Spleen (tissue), 11 donors: ENCODE data around the gene KLHL6. TPM values are rescaled to one million over a fixed set of nuclear protein-coding genes. Genes with fewer than 3 reads are reported as not detected.
"Not testable (repeated sequence)": the region's sequence is repeated elsewhere in the genome, so short reads cannot be mapped to it uniquely, and the experiment has no call there.

Source experiments
- DNase-seq: peaks from one replicate; pipeline ENCODE4 v3.0.0-alpha.2; 2020
- H3K27ac ChIP-seq, 8 donors: fragments of 200-600 bp; sonication (generic) in 7 of 8; 1 replicate in 4 of 8; 2 replicates in 4 of 8; pipeline versions ENCODE4 v1.5.0 to v1.8.0; 2016 to 2021; ENCODE audit warnings: inconsistent platforms in 4 of 8, mild to moderate bottlenecking in 4 of 8, moderate library complexity in 1 of 8
- H3K27me3 ChIP-seq, 7 donors: fragments of 200-600 bp; sonication (generic) in 6 of 7; replicated peaks in 1 of 7; 1 replicate in 4 of 7; 2 replicates in 3 of 7; pipeline versions ENCODE4 v1.5.0 to v1.8.0; 2016 to 2021; ENCODE audit warnings: inconsistent platforms in 3 of 7, mild to moderate bottlenecking in 1 of 7
- H3K36me3 ChIP-seq, 6 donors: fragments of 200-600 bp; sonication (generic) in 5 of 6; 1 replicate in 4 of 6; 2 replicates in 2 of 6; pipeline versions ENCODE4 v1.5.0 to v1.8.0; 2016 to 2021; ENCODE audit warnings: inconsistent platforms in 2 of 6
- H3K4me1 ChIP-seq, 6 donors: fragments of 200-600 bp; sonication (generic) in 5 of 6; 1 replicate in 3 of 6; 2 replicates in 3 of 6; pipeline versions ENCODE4 v1.5.0 to v1.8.0; 2016 to 2021; ENCODE audit warnings: inconsistent platforms in 3 of 6
- H3K4me3 ChIP-seq, 8 donors: fragments of 200-600 bp; sonication (generic) in 7 of 8; 1 replicate in 4 of 8; 2 replicates in 4 of 8; pipeline versions ENCODE4 v1.5.0 to v1.8.0; 2016 to 2021; ENCODE audit warnings: inconsistent platforms in 4 of 8, mild to moderate bottlenecking in 4 of 8, moderate library complexity in 2 of 8
- H3K9me3 ChIP-seq, 8 donors: fragments of 200-600 bp; sonication (generic) in 7 of 8; 1 replicate in 4 of 8; 2 replicates in 4 of 8; pipeline versions ENCODE4 v1.5.0 to v1.8.0; 2016 to 2021; ENCODE audit warnings: inconsistent platforms in 4 of 8
- POLR2A ChIP-seq, 3 donors: fragments of 450-650 bp; IDR thresholded peaks; one replicate each; pipeline ENCODE4 v1.5.1; 2017; ENCODE audit warnings: antibody characterized with exemption in 3 of 3, mild to moderate bottlenecking in 1 of 3
- POLR2AphosphoS5 ChIP-seq, 3 donors: sonication (generic); formaldehyde crosslinking; IDR thresholded peaks; one replicate each; pipeline ENCODE4 v1.5.1; 2017; ENCODE audit warnings: antibody characterized with exemption in 3 of 3
- WGBS, 5 donors: extraction: QIAGEN DNeasy Blood & Tissue Kit in 3 of 5; methylation state at CpG; one replicate each; pipeline versions ENCODE4 v1.1.5 to v1.1.7; 2013 to 2018; 5-methylcytosine and 5-hydroxymethylcytosine counted together
- intact Hi-C: fragments of 100-400 bp; cut with DNase I; formaldehyde crosslinking; loops from one replicate; pipeline ENCODE4 v1.15.0; 2023; ENCODE audit warnings: low total_unique reads
- polyA plus RNA-seq, 3 donors: library from polyadenylated mRNA; stranded (reverse); fragments of 200-250 nt; gene quantifications; one replicate each; pipeline ENCODE4 v1.2.1, GENCODE V29; 2013
- total RNA-seq, 7 donors: library from RNA; depleted of rRNA in 3 of 7; stranded (reverse); fragments of >200 nt in 3 of 7; fragmentation: NEBNext Ultra II Directional in 4 of 7; extraction: Animal tissue kit (Norgen Biotek cat#: 25700) in 4 of 7; gene quantifications; one replicate each; pipeline versions ENCODE4 v1.1.0 to v1.2.1, GENCODE V29; 2016 to 2021
- TF ChIP-seq, protein P1 (sequence below), 11 experiments: fragments of 200-600 bp in 7 of 11; fragments of 450-650 bp in 4 of 11; sonication (generic) in 4 of 11; IDR thresholded peaks in 8 of 11; conservative IDR thresholded peaks in 3 of 11; 1 replicate in 7 of 11; 2 replicates in 4 of 11; pipeline versions ENCODE4 v1.4.0 to v1.8.0; 2016 to 2021; ENCODE audit warnings: antibody characterized with exemption in 11 of 11, inconsistent platforms in 4 of 11, mild to moderate bottlenecking in 1 of 11
- donor health status: healthy with polysubstance abuse.
- donor health status: DM: no; HTN: no; CAD: no; lungs with moderate emphysema.
- donor health status: DM: no; HTN: no; CAD: no.
- donor health status: Bipolar disorder and iron deficiency.
- donor health status: healthy.
- donor health status: DM: no; HTN: no; CAD: no.
- donor health status: DM: yes; HTN: yes; CAD: no.

KLHL6 gene
- total and polyA plus RNA-seq, 10 donors = 10.8 to 51.8 (median 33.0) TPM

DNA sequence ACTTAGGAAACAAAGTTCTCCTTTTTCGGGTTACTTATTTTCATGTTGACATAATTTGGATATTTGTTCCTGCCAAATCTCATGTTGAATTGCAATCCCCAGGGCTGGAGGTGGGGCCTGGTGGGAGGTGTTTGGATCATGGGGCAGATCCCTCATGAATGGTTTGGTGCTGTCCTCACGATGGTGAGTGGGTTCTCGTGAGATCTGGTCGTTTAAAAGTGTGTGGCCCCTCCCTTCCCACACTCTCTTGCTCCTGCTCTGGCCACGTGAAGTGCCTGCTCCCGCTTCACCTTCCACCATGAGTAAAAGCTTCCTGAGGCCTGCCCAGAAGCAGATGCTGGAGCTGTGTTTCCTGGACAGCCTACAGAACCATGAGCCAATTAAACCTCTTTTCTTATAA is 83.4 kb downstream of the KLHL6 start:
- Histone ChIP-seq H3K9me3 (no peaks in the 10 kb centered on the region), H3K4me1 (peaks cover 0 to 14% (median 7%) of the 10 kb centered on the region in 6 donors), H3K27ac (no peak overlapping the region), H3K27me3 (no peaks in the 10 kb centered on the region), H3K4me3 (no peak overlapping the region), H3K36me3 (no peaks in the 10 kb centered on the region)
- intact Hi-C loops = loop anchor here (5.0 kb wide), 1 partner anchor 295 kb away; no protein-coding TSS in a partner anchor
- TF ChIP-seq POLR2A (IDR thresholded peaks at IDR 0.05) = no peak
- WGBS, 5 donors = 62 to 73% (median 66%) methylated on average over 6 of the region's 6 CpGs
- no peak for DNase-seq

DNA sequence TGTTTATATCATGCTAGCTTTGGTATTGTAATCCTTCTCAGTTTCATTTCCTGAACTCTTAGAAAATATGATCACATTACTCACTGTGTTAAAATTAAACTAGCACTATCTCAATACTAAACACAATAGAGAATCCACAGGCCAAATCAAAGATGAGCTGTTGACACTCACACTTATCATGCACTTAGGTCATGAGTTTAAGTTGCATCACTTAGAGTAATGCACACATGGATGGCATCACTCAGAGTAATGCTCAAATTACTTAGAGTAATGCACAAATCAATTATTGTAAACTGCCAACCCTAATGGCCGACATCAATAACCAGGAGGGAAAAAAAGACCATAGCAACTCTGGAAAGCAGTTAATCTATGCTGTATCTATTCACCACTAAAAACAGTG is 87.1 kb downstream of the KLHL6 start:
- TF ChIP-seq, protein P1, sequence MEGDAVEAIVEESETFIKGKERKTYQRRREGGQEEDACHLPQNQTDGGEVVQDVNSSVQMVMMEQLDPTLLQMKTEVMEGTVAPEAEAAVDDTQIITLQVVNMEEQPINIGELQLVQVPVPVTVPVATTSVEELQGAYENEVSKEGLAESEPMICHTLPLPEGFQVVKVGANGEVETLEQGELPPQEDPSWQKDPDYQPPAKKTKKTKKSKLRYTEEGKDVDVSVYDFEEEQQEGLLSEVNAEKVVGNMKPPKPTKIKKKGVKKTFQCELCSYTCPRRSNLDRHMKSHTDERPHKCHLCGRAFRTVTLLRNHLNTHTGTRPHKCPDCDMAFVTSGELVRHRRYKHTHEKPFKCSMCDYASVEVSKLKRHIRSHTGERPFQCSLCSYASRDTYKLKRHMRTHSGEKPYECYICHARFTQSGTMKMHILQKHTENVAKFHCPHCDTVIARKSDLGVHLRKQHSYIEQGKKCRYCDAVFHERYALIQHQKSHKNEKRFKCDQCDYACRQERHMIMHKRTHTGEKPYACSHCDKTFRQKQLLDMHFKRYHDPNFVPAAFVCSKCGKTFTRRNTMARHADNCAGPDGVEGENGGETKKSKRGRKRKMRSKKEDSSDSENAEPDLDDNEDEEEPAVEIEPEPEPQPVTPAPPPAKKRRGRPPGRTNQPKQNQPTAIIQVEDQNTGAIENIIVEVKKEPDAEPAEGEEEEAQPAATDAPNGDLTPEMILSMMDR (IDR thresholded peaks at IDR 0.05 in 8 of 11, conservative IDR thresholded peaks at IDR 0.05 in 3 of 11) = no peak
- TF ChIP-seq POLR2A (IDR thresholded peaks at IDR 0.05) (no peak), POLR2AphosphoS5 (IDR thresholded peaks at IDR 0.05) (no peak)
- WGBS, 5 donors = 71 to 93% (median 86%) methylated on average over 1 of the region's 1 CpG
- no peaks in the 10 kb centered on the region for H3K9me3 ChIP-seq
- intact Hi-C loops = no loop called here
- no peaks in the 10 kb centered on the region for H3K27me3 ChIP-seq
- no peaks in the 10 kb centered on the region for H3K36me3 ChIP-seq
- peaks cover 0 to 14% (median 7%) of the 10 kb centered on the region in 6 donors for H3K4me1 ChIP-seq
- no peak overlapping the region for H3K4me3 ChIP-seq
- DNase-seq = no peak
- no peak overlapping the region for H3K27ac ChIP-seq

DNA sequence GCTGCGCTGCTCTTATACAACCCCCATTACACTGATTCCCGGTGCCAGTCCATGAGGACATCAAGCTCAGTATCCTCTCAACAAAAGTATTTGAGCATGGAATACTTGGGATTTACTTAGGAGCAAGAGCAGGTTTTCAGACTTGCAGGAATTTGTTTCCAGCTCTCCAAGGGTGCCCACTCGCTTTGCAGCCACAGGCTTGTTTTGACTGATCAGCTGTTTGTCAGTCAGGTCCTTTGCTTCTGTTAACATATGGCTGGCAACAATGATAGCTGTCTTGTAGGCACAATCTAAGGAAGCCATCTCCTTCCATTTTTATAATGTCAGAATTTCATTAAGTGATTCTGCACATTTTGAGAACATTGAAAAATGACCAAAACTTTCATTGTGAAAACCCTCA is 88.9 kb downstream of the KLHL6 start:
- no peak overlapping the region for H3K4me3 ChIP-seq
- WGBS, 5 donors = 82 to 93% (median 91%) methylated on average over 3 of the region's 3 CpGs
- H3K36me3 ChIP-seq = no peaks in the 10 kb centered on the region
- TF ChIP-seq POLR2A (IDR thresholded peaks at IDR 0.05) (no peak), POLR2AphosphoS5 (IDR thresholded peaks at IDR 0.05) (no peak)
- TF ChIP-seq, protein P1 (IDR thresholded peaks at IDR 0.05 in 8 of 11, conservative IDR thresholded peaks at IDR 0.05 in 3 of 11) = no peak
- H3K27me3 ChIP-seq = no peaks in the 10 kb centered on the region
- H3K4me1 ChIP-seq = peaks cover 0 to 14% (median 7%) of the 10 kb centered on the region in 6 donors
- H3K9me3 ChIP-seq = no peaks in the 10 kb centered on the region
- intact Hi-C loops = no loop called here
- H3K27ac ChIP-seq = no peak overlapping the region
- DNase-seq = no peak

DNA sequence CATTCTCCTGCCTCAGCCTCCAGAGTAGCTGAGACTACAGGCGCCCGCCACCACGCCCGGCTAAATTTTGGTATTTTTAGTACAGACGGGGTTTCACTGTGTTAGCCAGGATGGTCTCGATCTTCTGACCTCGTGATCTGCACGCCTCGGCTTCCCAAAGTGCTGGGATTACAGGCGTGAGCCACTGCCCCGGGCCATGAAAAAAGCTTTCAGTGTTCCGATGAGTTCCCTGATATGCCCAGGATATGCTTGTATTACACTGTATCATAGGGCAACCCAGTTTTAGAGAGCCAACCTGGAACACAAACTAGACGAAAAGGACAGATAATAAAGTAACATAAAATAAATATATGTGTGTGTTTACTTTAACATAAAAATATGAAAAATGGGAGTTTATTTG is 89.8 kb downstream of the KLHL6 start:
- H3K27ac ChIP-seq, H3K4me3 ChIP-seq, intact Hi-C loops, H3K36me3 ChIP-seq, DNase-seq, H3K9me3 ChIP-seq, H3K27me3 ChIP-seq: not testable (repeated sequence)
- 83 to 89% (median 85%) methylated on average over 13 of the region's 13 CpGs for WGBS, 5 donors
- peaks cover 0 to 14% (median 7%) of the 10 kb centered on the region in 6 donors for H3K4me1 ChIP-seq

DNA sequence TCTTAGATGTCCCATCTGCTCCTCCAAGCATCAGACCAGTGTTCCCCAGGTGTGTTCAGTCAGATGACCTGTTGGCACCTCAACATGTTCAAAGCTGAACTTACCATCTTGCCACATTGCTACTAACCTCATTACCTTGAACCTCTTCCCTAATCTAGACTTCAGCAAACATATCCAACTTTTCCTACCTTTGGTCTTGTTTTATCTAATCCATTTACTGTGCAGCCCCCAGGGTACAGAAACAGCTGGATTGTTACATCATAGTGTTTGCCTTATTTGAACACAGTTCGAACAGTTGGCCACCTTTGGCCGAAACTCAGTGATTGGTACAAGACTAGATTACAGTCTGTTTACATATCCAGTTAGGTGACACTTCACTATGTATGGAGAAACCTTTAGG is 91.0 kb downstream of the KLHL6 start:
- DNase-seq = no peak
- intact Hi-C loops = no loop called here
- H3K4me3 ChIP-seq = no peak overlapping the region
- no peak overlapping the region for H3K27ac ChIP-seq
- no peak for TF ChIP-seq POLR2AphosphoS5 (IDR thresholded peaks at IDR 0.05)
- TF ChIP-seq, protein P1 (IDR thresholded peaks at IDR 0.05 in 8 of 11, conservative IDR thresholded peaks at IDR 0.05 in 3 of 11) = no peak
- TF ChIP-seq POLR2A (IDR thresholded peaks at IDR 0.05) = no peak
- no peaks in the 10 kb centered on the region for H3K27me3 ChIP-seq
- WGBS, 5 donors = 86 to 96% (median 92%) methylated on average over 2 of the region's 2 CpGs
- peaks cover 0 to 9% (median 0%) of the 10 kb centered on the region in 8 donors for H3K9me3 ChIP-seq
- peaks cover 0 to 9% (median 5%) of the 10 kb centered on the region in 6 donors for H3K4me1 ChIP-seq
- no peaks in the 10 kb centered on the region for H3K36me3 ChIP-seq
